ENCODE measurements around the gene MMP20. TPM values are rescaled to one million over a fixed set of nuclear protein-coding genes. Genes with fewer than 3 reads are reported as not detected.

The MMP20 gene
- total RNA-seq, 1 donor from 2014 or later = not detected

DNA sequence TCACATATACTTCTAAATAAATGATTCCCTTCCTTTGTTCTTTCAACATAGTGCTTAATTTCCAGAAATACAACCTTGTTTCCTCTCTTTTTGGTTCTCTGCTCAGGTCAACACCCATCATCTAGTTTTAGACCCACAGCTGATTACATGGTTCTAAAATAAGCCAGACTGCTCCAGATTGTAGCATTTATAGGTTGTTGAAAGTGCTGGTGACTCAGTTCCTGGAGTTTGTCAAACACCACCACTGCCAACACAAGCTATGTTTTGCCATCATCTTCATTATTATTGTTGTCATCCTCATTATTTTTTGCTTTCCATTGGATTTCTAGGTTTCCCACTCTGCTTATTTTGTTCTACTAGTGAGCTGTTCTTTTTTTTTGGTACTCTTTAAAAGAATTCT, 22.3 kb upstream of the MMP20 start:
- no peaks in the 10 kb centered on the region for H3K4me1 Mint-ChIP-seq (ENCODE audit: low read depth)
- no peaks in the 10 kb centered on the region for H3K9me3 Mint-ChIP-seq (ENCODE audit: low read depth)
- no peaks in the 10 kb centered on the region for H3K27me3 Mint-ChIP-seq
- DNase-seq (ENCODE audit: low spot score, unreplicated experiment) = no peak
- no peak overlapping the region for H3K4me3 Mint-ChIP-seq (ENCODE audit: low read depth)
- no peak overlapping the region for H3K27ac Mint-ChIP-seq
- TF ChIP-seq, protein P1, sequence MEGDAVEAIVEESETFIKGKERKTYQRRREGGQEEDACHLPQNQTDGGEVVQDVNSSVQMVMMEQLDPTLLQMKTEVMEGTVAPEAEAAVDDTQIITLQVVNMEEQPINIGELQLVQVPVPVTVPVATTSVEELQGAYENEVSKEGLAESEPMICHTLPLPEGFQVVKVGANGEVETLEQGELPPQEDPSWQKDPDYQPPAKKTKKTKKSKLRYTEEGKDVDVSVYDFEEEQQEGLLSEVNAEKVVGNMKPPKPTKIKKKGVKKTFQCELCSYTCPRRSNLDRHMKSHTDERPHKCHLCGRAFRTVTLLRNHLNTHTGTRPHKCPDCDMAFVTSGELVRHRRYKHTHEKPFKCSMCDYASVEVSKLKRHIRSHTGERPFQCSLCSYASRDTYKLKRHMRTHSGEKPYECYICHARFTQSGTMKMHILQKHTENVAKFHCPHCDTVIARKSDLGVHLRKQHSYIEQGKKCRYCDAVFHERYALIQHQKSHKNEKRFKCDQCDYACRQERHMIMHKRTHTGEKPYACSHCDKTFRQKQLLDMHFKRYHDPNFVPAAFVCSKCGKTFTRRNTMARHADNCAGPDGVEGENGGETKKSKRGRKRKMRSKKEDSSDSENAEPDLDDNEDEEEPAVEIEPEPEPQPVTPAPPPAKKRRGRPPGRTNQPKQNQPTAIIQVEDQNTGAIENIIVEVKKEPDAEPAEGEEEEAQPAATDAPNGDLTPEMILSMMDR (IDR thresholded peaks at IDR 0.05; ENCODE audit: unreplicated experiment) = no peak
- no peaks in the 10 kb centered on the region for H3K36me3 Mint-ChIP-seq (ENCODE audit: insufficient read depth)

- TF ChIP-seq, protein P1 (IDR thresholded peaks at IDR 0.05; ENCODE audit: unreplicated experiment) = no peak
- Mint-ChIP-seq H3K36me3 (ENCODE audit: insufficient read depth) (no peaks in the 10 kb centered on the region), H3K9me3 (ENCODE audit: low read depth) (no peaks in the 10 kb centered on the region), H3K4me3 (ENCODE audit: low read depth) (no peak overlapping the region), H3K4me1 (ENCODE audit: low read depth) (peaks cover 8% of the 10 kb centered on the region), H3K27ac (no peak overlapping the region), H3K27me3 (no peaks in the 10 kb centered on the region)
- no peak for DNase-seq (ENCODE audit: low spot score, unreplicated experiment)
These were observed 18.8 kb upstream of the MMP20 start for GRCh38 chr11:102643941-102644340.

DNA sequence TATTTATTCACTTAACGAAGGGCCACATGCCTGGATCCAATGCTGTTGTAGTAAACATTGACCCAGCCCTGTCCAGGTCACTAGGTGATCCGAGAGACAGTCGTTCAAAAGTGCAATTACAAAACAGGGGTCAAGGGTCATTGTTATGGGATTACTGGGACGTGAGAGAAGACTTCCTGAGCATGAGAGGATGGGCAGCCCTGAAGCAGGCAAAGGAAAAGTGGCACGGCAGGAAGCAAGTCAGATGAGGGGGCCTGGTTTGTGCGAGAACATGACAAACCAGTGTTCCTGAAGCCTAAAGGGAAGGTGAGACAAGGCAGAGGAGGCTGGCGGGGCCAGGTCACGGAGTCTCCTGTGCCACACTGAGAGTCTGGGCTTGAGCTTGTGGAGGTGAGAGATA, 15.8 kb upstream of the MMP20 start:
- Mint-ChIP-seq H3K27ac (no peak overlapping the region), H3K4me1 (ENCODE audit: low read depth) (peaks cover 8% of the 10 kb centered on the region), H3K27me3 (no peaks in the 10 kb centered on the region), H3K9me3 (ENCODE audit: low read depth) (no peaks in the 10 kb centered on the region), H3K36me3 (ENCODE audit: insufficient read depth) (no peaks in the 10 kb centered on the region), H3K4me3 (ENCODE audit: low read depth) (no peak overlapping the region)
- TF ChIP-seq, protein P1 (IDR thresholded peaks at IDR 0.05; ENCODE audit: unreplicated experiment) = no peak
- no peak for DNase-seq (ENCODE audit: low spot score, unreplicated experiment)

DNA sequence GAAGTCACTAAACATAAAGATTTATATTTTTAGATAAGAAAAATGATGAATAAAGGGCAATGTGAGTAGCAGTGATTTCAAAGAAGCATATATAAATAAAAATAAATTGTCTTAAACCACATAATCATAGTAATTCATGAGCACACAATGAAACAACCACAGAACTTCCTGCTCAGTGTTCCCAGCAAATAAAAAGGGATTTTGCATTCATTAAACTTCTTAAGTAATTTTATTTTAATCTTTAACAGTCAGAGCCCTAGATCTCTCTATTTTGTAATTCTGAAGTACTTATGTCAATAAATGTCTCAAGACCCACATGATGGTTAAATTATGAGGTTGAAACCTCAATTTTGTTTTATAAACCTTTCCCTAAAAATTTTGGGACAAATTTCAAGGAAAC, 14.5 kb upstream of the MMP20 start:
- Mint-ChIP-seq H3K4me3 (ENCODE audit: low read depth) (no peak overlapping the region), H3K27ac (no peak overlapping the region), H3K9me3 (ENCODE audit: low read depth) (no peaks in the 10 kb centered on the region), H3K36me3 (ENCODE audit: insufficient read depth) (no peaks in the 10 kb centered on the region), H3K27me3 (no peaks in the 10 kb centered on the region), H3K4me1 (ENCODE audit: low read depth) (peaks cover 8% of the 10 kb centered on the region)
- TF ChIP-seq, protein P1 (IDR thresholded peaks at IDR 0.05; ENCODE audit: unreplicated experiment) = no peak
- DNase-seq (ENCODE audit: low spot score, unreplicated experiment) = no peak

- Mint-ChIP-seq H3K27ac (no peak overlapping the region), H3K27me3 (no peaks in the 10 kb centered on the region), H3K4me1 (ENCODE audit: low read depth) (peaks cover 8% of the 10 kb centered on the region), H3K36me3 (ENCODE audit: insufficient read depth) (no peaks in the 10 kb centered on the region), H3K4me3 (ENCODE audit: low read depth) (no peak overlapping the region), H3K9me3 (ENCODE audit: low read depth) (no peaks in the 10 kb centered on the region)
- TF ChIP-seq, protein P1 (IDR thresholded peaks at IDR 0.05; ENCODE audit: unreplicated experiment) = no peak
- no peak for DNase-seq (ENCODE audit: low spot score, unreplicated experiment)
These were observed 12.6 kb upstream of the MMP20 start for GRCh38 chr11:102637731-102638130.

Measured in progenitor cell of endocrine pancreas (in vitro differentiated cells).